NB4 (cell line): ENCODE measurements around the gene NR1H4.

Source experiments
- DNase-seq: peaks from one replicate; pipeline ENCODE4 v3.0.0; 2010; ENCODE audit warnings: low read depth
- H3K4me3 ChIP-seq: one replicate; pipeline ENCODE4 v1.5.1; 2011; ENCODE audit warnings: mild to moderate bottlenecking, low read depth, low read length, moderate library complexity
- CTCF ChIP-seq: IDR thresholded peaks from one replicate; pipeline ENCODE4 v1.5.1; 2012; ENCODE audit warnings: low read depth, low read length
- MAX ChIP-seq: IDR thresholded peaks from 2 replicates; pipeline ENCODE4 v1.6.1; 2011; ENCODE audit warnings: low read depth, low read length
- MYC ChIP-seq: IDR thresholded peaks from 2 replicates; pipeline ENCODE4 v1.6.1; 2011; ENCODE audit warnings: low read depth, low read length
- POLR2A ChIP-seq: IDR thresholded peaks from 2 replicates; pipeline ENCODE4 v1.6.1; 2011; ENCODE audit warnings: mild to moderate bottlenecking; ENCODE audit not compliant: insufficient read length; ENCODE audit errors: extremely low read depth

Gene NR1H4

GRCh38 chr12:100460702-100461101, 13.0 kb upstream of the NR1H4 start:
- no peak for DNase-seq
- no peak overlapping the region for H3K4me3 ChIP-seq
- TF ChIP-seq MAX: no peak
- no peak for TF ChIP-seq MYC
- TF ChIP-seq POLR2A: no peak
- no peak for TF ChIP-seq CTCF

GRCh38 chr12:100461330-100461973, 12.2 kb upstream of the NR1H4 start:
- no peak overlapping the region for H3K4me3 ChIP-seq
- no peak for DNase-seq
- TF ChIP-seq MAX (no peak), POLR2A (no peak), MYC (no peak), CTCF (no peak)

GRCh38 chr12:100463661-100464060, 10.0 kb upstream of the NR1H4 start:
- no peak for DNase-seq
- TF ChIP-seq CTCF (no peak), MAX (no peak), POLR2A (no peak), MYC (no peak)
- H3K4me3 ChIP-seq: no peak overlapping the region

GRCh38 chr12:100464529-100464928, 9.1 kb upstream of the NR1H4 start:
- DNase-seq: no peak
- no peak overlapping the region for H3K4me3 ChIP-seq
- no peak for TF ChIP-seq POLR2A
- TF ChIP-seq MYC: no peak
- no peak for TF ChIP-seq CTCF
- no peak for TF ChIP-seq MAX

- no peak overlapping the region for H3K4me3 ChIP-seq
- DNase-seq: no peak
- TF ChIP-seq MAX (no peak), POLR2A (no peak), CTCF (no peak), MYC (no peak)
Measured at GRCh38 chr12:100468126-100468525, 5.5 kb upstream of the NR1H4 start.

GRCh38 chr12:100472325-100472724, 1.3 kb upstream of the NR1H4 start:
- peak; percentile 12 for DNase-seq
- H3K4me3 ChIP-seq: no peak overlapping the region
- TF ChIP-seq CTCF: no peak
- no peak for TF ChIP-seq MAX
- TF ChIP-seq MYC: no peak
- no peak for TF ChIP-seq POLR2A
